Transverse colon (tissue), 4 donors: ENCODE data around the gene GLDC. TPM values are rescaled to one million over a fixed set of nuclear protein-coding genes. Genes with fewer than 3 reads are reported as not detected.

Source experiments
- DNase-seq: peaks from one replicate; pipeline ENCODE4 v3.0.0-alpha.2; 2019
- H3K27ac ChIP-seq, 4 donors: fragments of 200-600 bp; sonication (generic); 2 replicates each; pipeline ENCODE4 v1.5.1; 2016 to 2018; ENCODE audit warnings: inconsistent platforms in 4 of 4
- H3K27me3 ChIP-seq: fragments of 200-600 bp; sonication (generic); 2 replicates; pipeline ENCODE4 v1.5.1; 2017; ENCODE audit warnings: inconsistent platforms
- H3K36me3 ChIP-seq, 4 donors: fragments of 200-600 bp; sonication (generic); 2 replicates each; pipeline ENCODE4 v1.5.1; 2017 to 2019; ENCODE audit warnings: inconsistent platforms in 4 of 4
- H3K4me1 ChIP-seq, 4 donors: fragments of 200-600 bp; sonication (generic); 2 replicates each; pipeline ENCODE4 v1.5.1; 2017 to 2020; ENCODE audit warnings: inconsistent platforms in 4 of 4
- H3K4me3 ChIP-seq, 4 donors: fragments of 200-600 bp; sonication (generic); 1 replicate in 1 of 4; 2 replicates in 3 of 4; pipeline versions ENCODE4 v1.5.1 to v1.6.1; 2017 to 2019; ENCODE audit warnings: inconsistent platforms in 4 of 4
- H3K9me3 ChIP-seq, 2 donors: fragments of 200-600 bp; sonication (generic); 2 replicates each; pipeline ENCODE4 v1.5.1; 2017 to 2019; ENCODE audit warnings: inconsistent platforms in 2 of 2
- EP300 ChIP-seq: sonication (generic); formaldehyde crosslinking; IDR thresholded peaks from one replicate; pipeline ENCODE4 v1.6.1; 2017; ENCODE audit warnings: antibody characterized with exemption, low read depth
- POLR2A ChIP-seq: fragments of 450-650 bp; IDR thresholded peaks from one replicate; pipeline ENCODE4 v1.6.1; 2016; ENCODE audit warnings: antibody characterized with exemption, mild to moderate bottlenecking, moderate library complexity
- POLR2AphosphoS5 ChIP-seq, 3 donors: sonication (generic); formaldehyde crosslinking; IDR thresholded peaks; one replicate each; pipeline ENCODE4 v1.6.1; 2016; ENCODE audit warnings: antibody characterized with exemption in 3 of 3
- WGBS, 2 donors: methylation state at CpG; one replicate each; pipeline ENCODE4 v1.1.5; 2018; ENCODE audit warnings: low coverage in 1 of 2; 5-methylcytosine and 5-hydroxymethylcytosine counted together
- in situ Hi-C, 4 donors: fragments of 200-750 bp; cut with MboI; loops; one replicate each; pipeline versions ENCODE4 v1.15.0 to v1.15.1; 2017; ENCODE audit warnings: low sequenced_read_pairs in 3 of 4, low pct_ligation_motif_present in 1 of 4, low pct_unique_long_range_greater_than_20kb in 1 of 4
- intact Hi-C: fragments of 100-400 bp; cut with DNase I; formaldehyde crosslinking; loops from one replicate; pipeline ENCODE4 v1.15.1; 2023; ENCODE audit warnings: low total_unique reads
- total RNA-seq, 4 donors: library from RNA; depleted of rRNA; stranded (reverse); fragments of >200 nt; gene quantifications; one replicate each; pipeline ENCODE4 v1.1.0, GENCODE V29; 2016
- TF ChIP-seq, protein P1 (sequence below), 5 experiments: fragments of 200-600 bp in 3 of 5; fragments of 450-650 bp in 2 of 5; sonication (generic) in 3 of 5; IDR thresholded peaks; 1 replicate in 2 of 5; 2 replicates in 3 of 5; pipeline ENCODE4 v1.5.1; 2016 to 2017; ENCODE audit warnings: antibody characterized with exemption in 5 of 5, inconsistent platforms in 3 of 5, mild to moderate bottlenecking in 2 of 5, moderate library complexity in 1 of 5

GLDC gene
- total RNA-seq, 4 donors from 2014 or later = 0.41 to 70.7 (median 2.4) TPM; not detected in 1

DNA sequence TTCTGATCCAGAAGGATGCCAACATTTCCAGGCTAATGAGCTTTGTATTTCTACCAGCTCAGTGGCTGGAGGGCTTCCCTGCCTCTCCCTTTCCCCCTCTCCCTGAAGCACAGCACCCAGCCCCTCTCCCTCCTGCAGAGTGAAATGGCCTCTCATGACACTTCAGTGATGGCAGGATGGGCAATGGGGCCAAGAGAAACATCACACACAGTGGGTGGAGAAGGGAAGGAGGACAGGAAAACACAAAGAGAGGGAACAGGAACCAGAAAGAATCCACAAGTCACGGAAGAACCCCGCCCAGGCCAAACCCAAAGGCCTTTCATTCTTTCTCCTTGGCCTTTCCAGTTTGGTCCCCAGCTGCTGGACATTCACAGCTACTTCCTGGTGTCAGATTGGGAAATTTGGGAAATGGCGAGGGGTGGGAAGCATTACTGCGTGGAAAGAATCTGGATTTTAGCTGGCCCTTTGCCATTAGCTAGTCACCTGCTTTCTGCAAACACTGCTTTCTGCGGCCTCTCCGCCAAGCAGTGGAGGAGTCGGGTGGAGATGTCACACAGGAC lies 82.6 kb downstream of the GLDC start:
- TF ChIP-seq, protein P1, sequence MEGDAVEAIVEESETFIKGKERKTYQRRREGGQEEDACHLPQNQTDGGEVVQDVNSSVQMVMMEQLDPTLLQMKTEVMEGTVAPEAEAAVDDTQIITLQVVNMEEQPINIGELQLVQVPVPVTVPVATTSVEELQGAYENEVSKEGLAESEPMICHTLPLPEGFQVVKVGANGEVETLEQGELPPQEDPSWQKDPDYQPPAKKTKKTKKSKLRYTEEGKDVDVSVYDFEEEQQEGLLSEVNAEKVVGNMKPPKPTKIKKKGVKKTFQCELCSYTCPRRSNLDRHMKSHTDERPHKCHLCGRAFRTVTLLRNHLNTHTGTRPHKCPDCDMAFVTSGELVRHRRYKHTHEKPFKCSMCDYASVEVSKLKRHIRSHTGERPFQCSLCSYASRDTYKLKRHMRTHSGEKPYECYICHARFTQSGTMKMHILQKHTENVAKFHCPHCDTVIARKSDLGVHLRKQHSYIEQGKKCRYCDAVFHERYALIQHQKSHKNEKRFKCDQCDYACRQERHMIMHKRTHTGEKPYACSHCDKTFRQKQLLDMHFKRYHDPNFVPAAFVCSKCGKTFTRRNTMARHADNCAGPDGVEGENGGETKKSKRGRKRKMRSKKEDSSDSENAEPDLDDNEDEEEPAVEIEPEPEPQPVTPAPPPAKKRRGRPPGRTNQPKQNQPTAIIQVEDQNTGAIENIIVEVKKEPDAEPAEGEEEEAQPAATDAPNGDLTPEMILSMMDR (IDR thresholded peaks at IDR 0.05) = no peak
- TF ChIP-seq EP300 (no peak), POLR2A (no peak), POLR2AphosphoS5 (IDR thresholded peaks at IDR 0.05) (no peak)
- Histone ChIP-seq H3K4me3 (no peak overlapping the region), H3K27me3 (no peaks in the 10 kb centered on the region), H3K4me1 (no peaks in the 10 kb centered on the region), H3K36me3 (no peaks in the 10 kb centered on the region), H3K9me3 (no peaks in the 10 kb centered on the region), H3K27ac (no peak overlapping the region)
- intact Hi-C loops (no loop called here), in situ Hi-C loops (loop anchor here in 2 of 4 donors (10.0 kb wide), 1 partner anchor 208 kb away; no protein-coding TSS in a partner anchor)
- WGBS, 2 donors = 76 to 85% methylated on average over 2 to 7 of the region's 7 CpGs
- DNase-seq = no peak

DNA sequence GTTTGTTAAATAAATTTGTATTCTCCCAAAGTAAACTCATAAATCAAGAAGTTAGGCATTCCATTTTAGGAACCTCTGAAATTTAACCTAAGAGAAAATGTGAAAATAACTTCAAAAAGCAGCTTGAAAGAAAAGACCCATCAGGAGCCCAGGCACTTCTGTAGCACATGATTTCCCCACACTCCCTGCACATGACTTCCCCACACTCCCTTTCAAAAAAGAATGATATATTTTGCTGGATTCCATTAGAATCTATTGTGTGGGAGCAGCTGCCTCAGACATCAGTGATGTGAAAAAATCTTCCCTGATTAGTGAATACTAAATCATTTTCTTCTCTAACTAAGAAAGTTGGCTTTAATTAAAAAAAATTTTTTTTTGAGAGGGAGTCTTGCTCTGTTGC lies 83.3 kb downstream of the GLDC start:
- in situ Hi-C loops (loop anchor here in 2 of 4 donors (10.0 kb wide), 1 partner anchor 207 kb away; no protein-coding TSS in a partner anchor), intact Hi-C loops (no loop called here)
- Histone ChIP-seq H3K36me3 (no peaks in the 10 kb centered on the region), H3K4me3 (no peak overlapping the region), H3K9me3 (no peaks in the 10 kb centered on the region), H3K27me3 (no peaks in the 10 kb centered on the region), H3K27ac (no peak overlapping the region), H3K4me1 (no peaks in the 10 kb centered on the region)
- TF ChIP-seq POLR2A = no peak
- no peak for TF ChIP-seq POLR2AphosphoS5 (IDR thresholded peaks at IDR 0.05)
- TF ChIP-seq EP300 = no peak
- TF ChIP-seq, protein P1 (IDR thresholded peaks at IDR 0.05) = no peak
- no peak for DNase-seq

DNA sequence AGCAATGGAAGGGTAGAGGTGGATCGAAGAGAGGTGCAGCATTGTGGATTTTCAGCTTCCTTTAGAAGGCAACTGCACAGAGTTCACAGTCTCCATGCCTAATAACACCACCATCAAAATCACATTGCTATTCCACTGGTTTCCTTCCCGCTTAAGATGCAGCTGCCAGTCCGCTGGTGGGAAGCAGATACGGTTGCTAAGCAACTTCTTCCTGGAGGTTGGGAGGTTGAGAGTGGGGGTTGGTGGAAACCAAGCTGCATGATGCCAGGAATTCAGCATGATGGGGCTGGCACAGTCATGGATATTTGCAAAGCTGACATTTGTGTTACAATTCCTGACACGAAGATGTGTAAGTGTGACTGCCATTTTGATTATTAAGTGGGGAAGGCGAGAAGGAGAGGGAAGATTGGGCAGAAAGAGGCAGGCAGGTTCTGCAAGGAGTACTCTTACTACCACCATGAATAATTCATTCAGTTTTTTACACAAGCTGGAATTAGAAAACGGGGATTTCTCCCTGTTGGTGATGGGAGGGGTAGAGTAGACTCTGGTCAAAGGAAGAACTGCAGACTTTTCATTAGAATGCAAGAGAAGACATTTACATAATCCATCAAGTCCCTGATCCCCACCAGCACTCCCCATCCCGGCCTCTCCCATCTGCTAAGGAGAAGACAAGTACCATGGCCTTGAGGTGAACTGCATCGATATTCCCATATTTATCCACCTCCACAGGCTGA lies 87.5 kb downstream of the GLDC start:
- H3K36me3 ChIP-seq = no peaks in the 10 kb centered on the region
- H3K9me3 ChIP-seq = no peaks in the 10 kb centered on the region
- H3K27ac ChIP-seq = no peak overlapping the region
- no peak overlapping the region for H3K4me3 ChIP-seq
- H3K27me3 ChIP-seq = no peaks in the 10 kb centered on the region
- WGBS, 2 donors = 90 to 92% methylated on average over 8 to 9 of the region's 9 CpGs
- TF ChIP-seq EP300 = no peak
- TF ChIP-seq, protein P1 (IDR thresholded peaks at IDR 0.05) = no peak
- TF ChIP-seq POLR2A = no peak
- no peak for TF ChIP-seq POLR2AphosphoS5 (IDR thresholded peaks at IDR 0.05)
- DNase-seq = no peak
- H3K4me1 ChIP-seq = no peaks in the 10 kb centered on the region
- intact Hi-C loops = no loop called here
- in situ Hi-C loops = no loop called here

DNA sequence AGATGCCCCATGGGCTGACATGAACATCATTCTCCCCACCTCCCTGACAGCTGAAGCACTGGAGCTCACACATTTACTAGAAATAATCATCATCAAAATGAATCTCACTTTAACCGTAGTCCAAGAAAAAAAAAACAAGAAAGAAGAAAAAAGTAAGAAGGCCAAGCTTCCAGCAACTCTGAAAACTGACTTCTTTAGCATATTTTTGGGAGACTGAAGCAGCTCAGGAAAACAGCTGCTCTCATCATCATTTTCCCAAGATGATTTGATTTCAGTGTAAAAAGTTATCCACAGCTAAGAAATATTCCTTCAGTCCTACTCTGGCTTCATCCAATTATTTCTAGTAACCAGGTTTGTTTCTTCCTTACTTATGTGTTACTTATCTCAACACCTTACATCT lies 91.7 kb downstream of the GLDC start:
- intact Hi-C loops = no loop called here

More for the DNA sequence above, 91.7 kb downstream of the GLDC start:
- H3K27ac ChIP-seq = no peak overlapping the region
- no peak for TF ChIP-seq POLR2AphosphoS5 (IDR thresholded peaks at IDR 0.05)
- TF ChIP-seq, protein P1 (IDR thresholded peaks at IDR 0.05) = no peak
- no peak for TF ChIP-seq POLR2A
- TF ChIP-seq EP300 = no peak
- H3K27me3 ChIP-seq = no peaks in the 10 kb centered on the region
- no peaks in the 10 kb centered on the region for H3K36me3 ChIP-seq
- no peak overlapping the region for H3K4me3 ChIP-seq
- DNase-seq = no peak
- H3K4me1 ChIP-seq = peaks cover 0 to 4% (median 0%) of the 10 kb centered on the region in 4 donors
- WGBS, 2 donors = 95% methylated on average over 1 of the region's 1 CpG; no CpG with 5 or more reads in 1 of the 2 donors
- in situ Hi-C loops = no loop called here
- no peaks in the 10 kb centered on the region for H3K9me3 ChIP-seq
